Transverse colon (tissue), 4 donors: Measurements from ENCODE around the gene IDS. TPM values are rescaled to one million over a fixed set of nuclear protein-coding genes. Genes with fewer than 3 reads are reported as not detected.
"Not testable (repeated sequence)": the region's sequence is repeated elsewhere in the genome, so short reads cannot be mapped to it uniquely, and the experiment has no call there.

Source experiments
- DNase-seq: peaks from one replicate; pipeline ENCODE4 v3.0.0-alpha.2; 2019
- H3K27ac ChIP-seq, 4 donors: fragments of 200-600 bp; sonication (generic); 2 replicates each; pipeline ENCODE4 v1.5.1; 2016 to 2018; ENCODE audit warnings: inconsistent platforms in 4 of 4
- H3K27me3 ChIP-seq: fragments of 200-600 bp; sonication (generic); 2 replicates; pipeline ENCODE4 v1.5.1; 2017; ENCODE audit warnings: inconsistent platforms
- H3K36me3 ChIP-seq, 4 donors: fragments of 200-600 bp; sonication (generic); 2 replicates each; pipeline ENCODE4 v1.5.1; 2017 to 2019; ENCODE audit warnings: inconsistent platforms in 4 of 4
- H3K4me1 ChIP-seq, 4 donors: fragments of 200-600 bp; sonication (generic); 2 replicates each; pipeline ENCODE4 v1.5.1; 2017 to 2020; ENCODE audit warnings: inconsistent platforms in 4 of 4
- H3K4me3 ChIP-seq, 4 donors: fragments of 200-600 bp; sonication (generic); 1 replicate in 1 of 4; 2 replicates in 3 of 4; pipeline versions ENCODE4 v1.5.1 to v1.6.1; 2017 to 2019; ENCODE audit warnings: inconsistent platforms in 4 of 4
- H3K9me3 ChIP-seq, 2 donors: fragments of 200-600 bp; sonication (generic); 2 replicates each; pipeline ENCODE4 v1.5.1; 2017 to 2019; ENCODE audit warnings: inconsistent platforms in 2 of 2
- CTCF ChIP-seq, 5 experiments: fragments of 200-600 bp in 3 of 5; fragments of 450-650 bp in 2 of 5; sonication (generic) in 3 of 5; IDR thresholded peaks; 1 replicate in 2 of 5; 2 replicates in 3 of 5; pipeline ENCODE4 v1.5.1; 2016 to 2017; ENCODE audit warnings: antibody characterized with exemption in 5 of 5, inconsistent platforms in 3 of 5, mild to moderate bottlenecking in 2 of 5, moderate library complexity in 1 of 5
- EP300 ChIP-seq: sonication (generic); formaldehyde crosslinking; IDR thresholded peaks from one replicate; pipeline ENCODE4 v1.6.1; 2017; ENCODE audit warnings: antibody characterized with exemption, low read depth
- POLR2A ChIP-seq: fragments of 450-650 bp; IDR thresholded peaks from one replicate; pipeline ENCODE4 v1.6.1; 2016; ENCODE audit warnings: antibody characterized with exemption, mild to moderate bottlenecking, moderate library complexity
- POLR2AphosphoS5 ChIP-seq, 3 donors: sonication (generic); formaldehyde crosslinking; IDR thresholded peaks; one replicate each; pipeline ENCODE4 v1.6.1; 2016; ENCODE audit warnings: antibody characterized with exemption in 3 of 3
- WGBS, 2 donors: methylation state at CpG; one replicate each; pipeline ENCODE4 v1.1.5; 2018; ENCODE audit warnings: low coverage in 1 of 2; 5-methylcytosine and 5-hydroxymethylcytosine counted together
- in situ Hi-C, 4 donors: fragments of 200-750 bp; cut with MboI; loops; one replicate each; pipeline versions ENCODE4 v1.15.0 to v1.15.1; 2017; ENCODE audit warnings: low sequenced_read_pairs in 3 of 4, low pct_ligation_motif_present in 1 of 4, low pct_unique_long_range_greater_than_20kb in 1 of 4
- intact Hi-C: fragments of 100-400 bp; cut with DNase I; formaldehyde crosslinking; loops from one replicate; pipeline ENCODE4 v1.15.1; 2023; ENCODE audit warnings: low total_unique reads
- total RNA-seq, 4 donors: library from RNA; depleted of rRNA; stranded (reverse); fragments of >200 nt; gene quantifications; one replicate each; pipeline ENCODE4 v1.1.0, GENCODE V29; 2016

Gene IDS
- total RNA-seq, 4 donors from 2014 or later, result 52.5 to 137 (median 59.2) TPM

GRCh38 chrX:149494844-149495565 lies 10.1 kb downstream of the IDS start:
- no peaks in the 10 kb centered on the region for H3K27me3 ChIP-seq

GRCh38 chrX:149493567-149494562 lies 11.2 kb downstream of the IDS start:
- DNase-seq, result peak; percentile 18
- Histone ChIP-seq H3K27me3 (no peaks in the 10 kb centered on the region), H3K4me3 (no peak overlapping the region), H3K36me3 (peaks cover 0 to 16% (median 0%) of the 10 kb centered on the region in 4 donors), H3K9me3 (no peaks in the 10 kb centered on the region), H3K27ac (no peak overlapping the region), H3K4me1 (peaks cover 0 to 17% (median 8%) of the 10 kb centered on the region in 4 donors)
- intact Hi-C loops (no loop called here), in situ Hi-C loops (loop anchor here in 1 of 4 donors (25.0 kb wide), 1 partner anchor 1582 kb away; the partner anchor contains the start of gene FMR1)
- WGBS, 2 donors, result 68% methylated on average over 13 of the region's 13 CpGs; no CpG with 5 or more reads in 1 of the 2 donors
- TF ChIP-seq EP300 (no peak), POLR2AphosphoS5 (IDR thresholded peaks at IDR 0.05) (no peak), POLR2A (no peak), CTCF (IDR thresholded peaks at IDR 0.05) (no peak)

More at GRCh38 chrX:149494844-149495565, 10.1 kb downstream of the IDS start:
- Histone ChIP-seq H3K36me3 (peaks cover 0 to 13% (median 0%) of the 10 kb centered on the region in 4 donors), H3K4me3 (no peak overlapping the region), H3K27ac (no peak overlapping the region), H3K9me3 (no peaks in the 10 kb centered on the region), H3K4me1 (peaks cover 0 to 17% (median 8%) of the 10 kb centered on the region in 4 donors)
- intact Hi-C loops, result no loop called here
- TF ChIP-seq EP300, result no peak
- no peak for TF ChIP-seq CTCF (IDR thresholded peaks at IDR 0.05)
- TF ChIP-seq POLR2AphosphoS5 (IDR thresholded peaks at IDR 0.05), result no peak
- no peak for TF ChIP-seq POLR2A
- 59 to 100% methylated on average over 1 to 4 of the region's 4 CpGs for WGBS, 2 donors
- in situ Hi-C loops, result loop anchor here in 1 of 4 donors (25.0 kb wide), 1 partner anchor 1583 kb away; the partner anchor contains the start of gene FMR1
- DNase-seq, result no peak

- WGBS, 2 donors, result 20 to 28% methylated on average over 2 of the region's 2 CpGs
- H3K36me3 ChIP-seq, result peaks cover 0 to 4% (median 0%) of the 10 kb centered on the region in 4 donors
- TF ChIP-seq POLR2A (no peak), POLR2AphosphoS5 (IDR thresholded peaks at IDR 0.05) (peak in 1 of 3 donors; percentile 21)
These were observed 13.3 kb downstream of the IDS start for GRCh38 chrX:149491812-149492211.

GRCh38 chrX:149490100-149490499 lies 15.0 kb downstream of the IDS start:
- TF ChIP-seq CTCF (IDR thresholded peaks at IDR 0.05) (no peak), POLR2A (no peak), EP300 (no peak), POLR2AphosphoS5 (IDR thresholded peaks at IDR 0.05) (no peak)
- DNase-seq, result no peak
- Histone ChIP-seq H3K36me3 (peaks cover 0 to 4% (median 0%) of the 10 kb centered on the region in 4 donors), H3K27ac (no peak overlapping the region), H3K27me3 (no peaks in the 10 kb centered on the region), H3K9me3 (no peaks in the 10 kb centered on the region), H3K4me1 (peaks cover 0 to 17% (median 8%) of the 10 kb centered on the region in 4 donors), H3K4me3 (no peak overlapping the region)
- in situ Hi-C loops (loop anchor here in 1 of 4 donors (25.0 kb wide), 1 partner anchor 1578 kb away; the partner anchor contains the start of gene FMR1), intact Hi-C loops (no loop called here)
- WGBS, 2 donors, result 71 to 92% methylated on average over 2 to 7 of the region's 7 CpGs

More at GRCh38 chrX:149491812-149492211, 13.3 kb downstream of the IDS start:
- intact Hi-C loops (no loop called here), in situ Hi-C loops (loop anchor here in 1 of 4 donors (25.0 kb wide), 1 partner anchor 1580 kb away; the partner anchor contains the start of gene FMR1)
- no peaks in the 10 kb centered on the region for H3K27me3 ChIP-seq
- H3K27ac ChIP-seq, result peak overlapping the region in 3 of 4 donors; percentile 21 to 61 (median 23)
- peak; percentile 47 for DNase-seq
- H3K4me3 ChIP-seq, result no peak overlapping the region
- H3K9me3 ChIP-seq, result no peaks in the 10 kb centered on the region
- peaks cover 0 to 17% (median 8%) of the 10 kb centered on the region in 4 donors for H3K4me1 ChIP-seq

- H3K27me3 ChIP-seq, H3K9me3 ChIP-seq, H3K36me3 ChIP-seq, H3K27ac ChIP-seq, H3K4me1 ChIP-seq, intact Hi-C loops, H3K4me3 ChIP-seq, DNase-seq: not testable (repeated sequence)
- in situ Hi-C loops, result loop anchor here in 1 of 4 donors (25.0 kb wide), 1 partner anchor 1576 kb away; the partner anchor contains the start of gene FMR1
- WGBS, 2 donors, result 85% methylated on average over 12 of the region's 17 CpGs; no CpG with 5 or more reads in 1 of the 2 donors
These were observed 16.6 kb downstream of the IDS start for GRCh38 chrX:149488411-149489052.

- H3K4me1 ChIP-seq, DNase-seq, H3K27ac ChIP-seq, intact Hi-C loops, H3K36me3 ChIP-seq, H3K4me3 ChIP-seq, H3K9me3 ChIP-seq, H3K27me3 ChIP-seq: not testable (repeated sequence)
- 88% methylated on average over 6 of the region's 9 CpGs; no CpG with 5 or more reads in 1 of the 2 donors for WGBS, 2 donors
- in situ Hi-C loops, result loop anchor here in 1 of 4 donors (25.0 kb wide), 1 partner anchor 1576 kb away; the partner anchor contains the start of gene FMR1
These were observed 17.1 kb downstream of the IDS start for GRCh38 chrX:149488008-149488407.
